GM18870 (cell line): ENCODE data around the gene A4GALT.
"Not testable (repeated sequence)": the region's sequence is repeated elsewhere in the genome, so short reads cannot be mapped to it uniquely, and the experiment has no call there.

Experiments used
- ATAC-seq: cut with Tn5 transposase; IDR thresholded peaks from one replicate; pipeline ENCODE4 v1.9.1; 2021; ENCODE audit warnings: moderate library complexity; ENCODE audit not compliant: unreplicated experiment

The A4GALT gene, protein sequence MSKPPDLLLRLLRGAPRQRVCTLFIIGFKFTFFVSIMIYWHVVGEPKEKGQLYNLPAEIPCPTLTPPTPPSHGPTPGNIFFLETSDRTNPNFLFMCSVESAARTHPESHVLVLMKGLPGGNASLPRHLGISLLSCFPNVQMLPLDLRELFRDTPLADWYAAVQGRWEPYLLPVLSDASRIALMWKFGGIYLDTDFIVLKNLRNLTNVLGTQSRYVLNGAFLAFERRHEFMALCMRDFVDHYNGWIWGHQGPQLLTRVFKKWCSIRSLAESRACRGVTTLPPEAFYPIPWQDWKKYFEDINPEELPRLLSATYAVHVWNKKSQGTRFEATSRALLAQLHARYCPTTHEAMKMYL

DNA sequence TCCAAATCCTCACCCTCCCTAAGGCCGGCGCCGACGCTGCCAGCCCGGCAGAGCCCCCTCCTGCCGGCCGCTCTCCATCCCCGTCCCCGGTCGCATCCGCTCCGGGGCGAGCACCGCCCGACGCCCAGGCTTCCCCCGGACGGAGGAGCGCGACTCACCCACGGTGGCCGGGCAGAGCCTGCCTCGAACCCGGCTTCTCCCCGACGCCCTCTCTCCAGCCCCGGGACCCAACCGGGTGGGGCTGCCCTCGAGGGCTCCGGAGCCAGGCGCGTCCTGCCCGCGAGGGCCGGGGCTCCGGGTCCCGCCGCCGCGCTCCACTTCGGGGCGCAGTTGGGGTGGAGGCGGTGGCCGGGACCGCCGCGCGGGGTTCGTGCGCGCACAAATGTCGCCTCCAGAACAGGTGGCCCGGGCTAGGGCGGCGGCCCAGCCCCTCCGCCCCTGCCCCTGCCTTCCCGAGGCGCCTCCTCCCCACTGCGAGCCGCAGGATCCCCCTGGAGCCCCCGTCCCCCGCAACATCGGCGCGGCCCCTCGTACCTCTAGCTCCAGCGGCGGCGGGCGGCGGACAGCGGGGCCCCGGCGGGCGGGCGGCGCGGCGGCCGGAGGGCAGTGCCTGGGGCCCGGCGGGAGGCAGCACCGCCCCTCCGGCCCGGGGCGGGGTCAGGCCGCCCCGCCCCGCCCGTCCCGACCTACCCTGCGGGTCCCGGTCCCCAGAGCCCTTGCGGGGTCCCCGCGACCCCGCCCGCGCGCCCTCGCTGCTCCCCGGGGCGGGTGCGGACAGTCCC is at the start of gene A4GALT:
Gene A4GALT, minus strand, starts transcription at position 608 of the 782 bp plus-strand sequence. CDS start 26,919 bp downstream, outside the sequence.
- ATAC-seq: no peak

- no peak for ATAC-seq
Observed at GRCh38 chr22:42770448-42770726, 49.7 kb upstream of the A4GALT start.

DNA sequence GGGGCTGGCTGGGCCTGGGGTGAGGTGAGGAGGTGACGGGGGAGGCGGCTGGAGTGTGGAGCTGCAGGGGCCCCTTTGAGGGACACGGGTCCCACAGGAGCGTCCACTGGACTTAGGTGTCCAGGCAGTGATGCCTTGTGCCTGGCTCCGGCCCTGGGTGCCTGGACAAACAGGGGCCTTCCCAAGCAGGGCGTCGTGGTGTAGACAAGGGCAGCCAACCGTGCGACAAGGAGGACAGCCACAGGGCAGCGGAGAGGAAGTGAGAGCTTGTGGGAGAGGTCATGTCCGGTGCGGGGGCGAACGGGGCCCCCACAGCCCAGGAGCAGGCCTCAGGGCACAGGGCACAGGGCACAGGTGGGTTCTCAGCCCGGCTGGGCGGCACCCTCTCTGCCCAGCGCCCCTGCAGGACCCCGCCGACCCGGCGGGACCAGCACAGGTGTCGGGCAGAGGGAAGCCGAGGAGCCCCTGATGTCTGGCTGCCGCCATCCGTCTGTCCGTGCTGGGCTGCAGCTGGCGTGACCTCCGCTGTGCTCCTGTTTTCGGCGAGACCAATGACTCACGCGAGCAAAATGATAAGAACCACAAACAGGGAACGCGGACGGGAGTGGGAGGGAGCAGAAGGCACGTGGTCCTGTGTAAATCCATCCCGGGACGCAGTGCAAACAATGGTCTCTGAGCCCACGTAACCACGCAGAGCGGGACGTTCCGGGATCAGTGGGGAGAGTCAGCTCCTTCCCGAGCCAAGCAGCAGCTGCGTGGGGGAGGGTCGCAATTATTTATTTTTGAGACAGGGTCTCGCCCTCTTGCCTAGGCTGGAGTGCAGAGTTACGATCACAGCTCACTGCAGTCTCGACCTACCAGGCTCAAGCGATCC is 49.1 kb upstream of the A4GALT start:
- ATAC-seq: peak; percentile 47

DNA sequence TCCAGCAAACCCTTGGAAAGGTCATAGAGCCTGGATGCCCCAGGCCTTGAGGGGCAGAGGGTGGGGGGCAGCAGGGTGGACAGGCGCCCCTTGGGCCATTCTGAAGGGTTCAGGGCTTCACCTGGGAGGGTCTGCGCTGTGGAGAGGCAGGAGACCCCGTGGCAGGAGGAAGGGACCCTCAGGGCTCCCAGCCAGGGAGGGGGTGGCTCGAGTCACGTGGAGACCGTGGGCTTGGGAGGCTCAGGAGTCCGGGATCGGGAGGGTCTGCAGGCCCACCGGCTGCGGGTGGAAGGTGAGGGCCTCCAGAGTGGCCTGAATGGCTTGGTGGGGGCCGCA is 48.5 kb upstream of the A4GALT start:
- ATAC-seq: no peak

- ATAC-seq: no peak
Observed at GRCh38 chr22:42768385-42769035, 47.8 kb upstream of the A4GALT start.

GRCh38 chr22:42766860-42767259 is 46.2 kb upstream of the A4GALT start:
- ATAC-seq: no peak

DNA sequence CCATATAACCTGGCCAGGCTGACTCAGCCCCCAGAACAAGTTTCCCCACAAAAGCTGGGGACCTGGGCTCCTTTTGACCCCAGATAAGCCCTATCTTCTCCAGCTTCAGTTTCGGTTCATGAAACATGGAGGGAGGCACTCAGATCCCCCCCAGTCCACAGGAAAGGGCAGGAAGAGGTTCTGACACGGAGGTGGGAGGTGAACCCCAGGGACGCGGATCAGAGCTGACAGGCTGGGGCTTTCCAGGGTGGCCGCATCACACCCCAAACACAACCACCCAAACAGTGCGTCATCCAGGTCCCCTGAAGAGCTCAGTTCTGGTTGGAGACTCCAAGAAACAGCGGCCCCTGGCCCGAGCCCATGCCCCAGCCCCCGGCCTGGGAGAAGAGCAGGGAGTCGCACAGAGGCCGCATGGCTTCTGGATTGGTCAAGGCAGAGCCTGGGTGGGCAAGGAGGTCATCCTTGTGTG is 44.3 kb upstream of the A4GALT start:
- no peak for ATAC-seq

DNA sequence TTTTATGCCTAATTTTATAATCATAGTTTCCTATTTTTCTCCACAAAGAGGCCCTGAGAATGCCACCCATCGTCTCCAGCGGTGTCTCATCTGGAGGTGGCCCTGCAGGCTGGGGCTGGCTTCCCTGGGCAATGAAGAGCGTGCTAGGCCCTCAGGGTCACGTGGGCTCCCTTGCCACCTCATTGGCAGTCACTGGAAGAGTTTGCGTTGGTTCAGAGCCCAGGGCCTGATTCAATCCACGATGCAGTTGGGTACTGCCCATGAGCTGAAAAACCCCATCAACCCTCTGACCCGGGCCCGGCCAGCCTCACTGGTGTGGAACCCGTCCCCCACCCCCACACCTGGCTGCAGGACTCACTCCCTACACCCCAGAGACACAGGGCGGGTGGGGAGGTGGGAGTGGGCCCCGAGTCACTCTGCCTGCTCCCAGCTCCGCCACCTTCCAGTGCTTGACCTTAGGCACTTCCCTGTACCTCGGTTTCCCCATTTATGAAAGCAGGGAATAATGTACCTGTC is 43.4 kb upstream of the A4GALT start:
- no peak for ATAC-seq

DNA sequence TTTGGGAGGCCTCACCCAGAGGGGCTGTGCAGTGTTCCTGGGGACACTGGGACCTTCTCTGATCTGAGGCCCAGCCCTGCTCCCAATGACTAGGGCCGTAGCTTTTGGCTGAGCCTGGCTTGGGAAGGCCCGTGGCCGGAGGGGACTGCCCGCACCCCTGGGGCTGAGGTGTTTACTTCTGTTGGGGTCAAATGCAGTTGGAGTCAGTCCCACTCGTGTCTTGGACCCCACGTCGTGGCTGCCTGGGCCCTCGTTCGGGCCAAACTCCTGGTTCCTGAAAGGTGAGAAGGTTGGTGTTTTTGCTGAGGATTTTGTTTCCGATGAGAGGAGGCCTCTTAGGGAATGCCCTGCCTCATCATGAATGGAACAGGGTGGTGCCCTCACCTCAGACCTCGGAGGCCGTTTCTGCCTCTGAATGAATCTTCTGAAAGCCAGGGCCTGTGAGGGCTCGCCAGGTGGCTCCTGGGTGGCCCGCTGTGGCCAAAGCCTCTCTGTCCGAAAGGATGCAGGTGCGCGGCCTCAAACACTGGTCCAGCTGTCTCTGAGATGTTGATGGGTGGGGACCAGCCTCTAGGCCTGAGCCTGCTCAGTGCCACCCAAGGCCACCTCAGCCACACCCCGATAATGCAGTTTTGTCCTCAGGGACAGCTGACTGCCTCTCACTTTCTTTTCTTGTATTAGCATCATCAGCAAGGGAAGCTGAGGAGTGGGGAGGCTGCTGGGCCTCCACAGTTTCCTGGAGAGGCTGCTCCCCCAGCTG is 40.3 kb upstream of the A4GALT start:
- ATAC-seq: no peak

DNA sequence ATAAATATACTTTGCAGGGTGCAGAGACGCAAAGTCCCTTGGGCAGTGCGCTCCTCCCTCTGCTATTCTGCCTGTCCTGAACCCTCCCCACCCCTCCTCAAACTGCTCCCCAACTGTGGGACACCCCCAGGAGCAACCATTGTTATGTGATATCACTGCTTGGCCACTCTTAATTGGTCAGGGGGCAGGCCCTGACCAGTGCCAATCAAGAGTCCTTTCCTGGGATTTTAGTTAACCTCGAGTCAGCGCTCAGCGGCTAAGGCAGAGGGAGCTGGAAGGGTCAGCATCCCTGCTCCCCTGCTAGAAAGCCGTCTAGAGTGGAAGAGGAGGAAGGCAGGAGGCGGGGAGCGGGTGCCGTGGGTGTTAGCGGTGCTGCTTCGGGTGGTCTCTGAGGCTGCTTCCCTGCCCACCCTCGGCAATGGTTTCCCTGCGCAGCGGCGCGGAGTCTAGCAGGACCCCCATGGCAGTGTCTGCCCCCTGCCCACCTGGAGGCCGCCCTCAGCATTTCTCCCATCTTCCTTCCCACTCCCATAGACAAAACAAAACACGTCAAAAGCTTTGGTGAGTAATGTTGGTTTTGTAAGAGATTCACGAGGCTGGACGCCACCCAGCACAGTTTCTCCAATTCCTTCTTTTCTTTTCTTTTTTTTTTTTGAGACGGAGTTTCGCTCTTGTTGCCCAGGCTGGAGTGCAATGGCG is 38.4 kb upstream of the A4GALT start:
- ATAC-seq: no peak

DNA sequence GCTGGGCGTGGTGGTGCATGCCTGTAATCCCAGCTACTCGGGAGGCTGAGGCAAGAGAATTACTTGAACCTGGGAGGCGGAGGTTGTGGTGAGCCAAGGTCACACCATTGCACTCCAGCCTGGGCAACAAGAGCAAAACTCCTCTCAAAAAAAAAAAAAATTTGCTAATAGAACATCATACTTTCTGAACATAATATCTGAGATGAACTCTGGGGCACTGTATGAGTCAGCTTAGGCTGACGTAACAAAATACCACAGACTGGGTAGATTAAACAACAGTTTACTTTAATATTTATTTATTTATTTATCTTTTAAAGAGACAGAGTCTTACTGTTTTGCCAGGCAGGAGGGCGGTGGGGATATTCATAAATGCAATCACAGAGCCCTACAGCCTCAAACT is 34.9 kb upstream of the A4GALT start:
- ATAC-seq: not testable (repeated sequence)

GRCh38 chr22:42755121-42755520 is 34.5 kb upstream of the A4GALT start:
- not testable (repeated sequence) for ATAC-seq

GRCh38 chr22:42754658-42755057 is 34.0 kb upstream of the A4GALT start:
- ATAC-seq: no peak

- no peak for ATAC-seq
Observed at GRCh38 chr22:42752912-42753311, 32.2 kb upstream of the A4GALT start.

GRCh38 chr22:42752230-42752746 is 31.6 kb upstream of the A4GALT start:
- ATAC-seq: no peak

DNA sequence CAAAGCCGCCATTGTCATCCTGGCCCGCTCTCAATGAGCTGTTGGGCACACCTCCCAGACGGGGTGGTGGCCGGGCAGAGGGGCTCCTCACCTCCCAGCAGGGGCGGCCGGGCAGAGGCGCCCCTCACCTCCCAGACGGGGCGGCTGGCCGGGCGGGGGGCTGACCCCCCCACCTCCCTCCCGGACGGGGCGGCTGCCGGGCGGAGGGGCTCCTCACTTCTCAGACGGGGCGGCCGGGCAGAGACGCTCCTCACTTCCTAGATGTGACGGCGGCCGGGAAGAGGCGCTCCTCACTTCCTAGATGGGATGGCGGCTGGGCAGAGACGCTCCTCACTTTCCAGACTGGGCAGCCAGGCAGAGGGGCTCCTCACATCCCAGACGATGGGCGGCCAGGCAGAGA is 29.8 kb upstream of the A4GALT start:
- not testable (repeated sequence) for ATAC-seq

GRCh38 chr22:42747701-42748513 is 27.2 kb upstream of the A4GALT start:
- ATAC-seq: no peak

DNA sequence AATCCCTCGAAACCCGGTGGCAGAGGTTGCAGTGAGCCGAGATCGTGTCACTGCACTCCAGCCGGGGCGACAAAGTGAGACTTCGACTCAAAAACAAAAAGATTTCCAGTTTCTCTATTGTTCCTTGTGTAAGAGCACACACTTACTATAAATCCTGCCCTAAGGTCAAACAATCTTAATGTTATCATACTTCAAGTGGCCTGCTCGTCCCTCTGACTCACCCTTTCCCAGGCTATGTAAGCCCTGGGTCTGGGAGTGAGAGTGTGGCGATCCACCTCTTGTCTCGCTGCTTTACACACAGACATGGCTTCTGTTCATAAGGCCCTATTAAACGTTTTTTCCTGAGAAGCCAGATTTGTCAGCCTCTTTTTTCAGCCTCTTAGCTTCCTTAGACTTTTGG is 24.4 kb upstream of the A4GALT start:
- no peak for ATAC-seq
